GM19351 (cell line): ENCODE data around the gene KRT12.

Experiments used
- ATAC-seq: cut with Tn5 transposase; IDR thresholded peaks from one replicate; pipeline ENCODE4 v1.9.1; 2021; ENCODE audit warnings: mild to moderate bottlenecking, moderate library complexity; ENCODE audit not compliant: unreplicated experiment

KRT12 gene

GRCh38 chr17:40848583-40849235, 18.3 kb downstream of the KRT12 start:
- ATAC-seq = no peak

- ATAC-seq = no peak
Observed at GRCh38 chr17:40846515-40847144, 20.4 kb downstream of the KRT12 start.

GRCh38 chr17:40844671-40845107, 22.3 kb downstream of the KRT12 start:
- ATAC-seq = no peak

GRCh38 chr17:40843242-40843641, 23.8 kb downstream of the KRT12 start:
- no peak for ATAC-seq

GRCh38 chr17:40841246-40841645, 25.8 kb downstream of the KRT12 start:
- no peak for ATAC-seq

- no peak for ATAC-seq
Observed at GRCh38 chr17:40839194-40839593, 27.8 kb downstream of the KRT12 start.

- no peak for ATAC-seq
Observed at GRCh38 chr17:40836020-40836419, 31.0 kb downstream of the KRT12 start.

- no peak for ATAC-seq
Observed at GRCh38 chr17:40833882-40834281, 33.1 kb downstream of the KRT12 start.

GRCh38 chr17:40832840-40833239, 34.2 kb downstream of the KRT12 start:
- no peak for ATAC-seq

GRCh38 chr17:40830085-40830776, 36.8 kb downstream of the KRT12 start:
- no peak for ATAC-seq

- ATAC-seq = no peak
Observed at GRCh38 chr17:40828454-40829044, 38.5 kb downstream of the KRT12 start.

GRCh38 chr17:40827746-40828453, 39.1 kb downstream of the KRT12 start:
- ATAC-seq = no peak

- ATAC-seq = no peak
Observed at GRCh38 chr17:40825599-40825998, 41.4 kb downstream of the KRT12 start.

- ATAC-seq = no peak
Observed at GRCh38 chr17:40824015-40824832, 42.8 kb downstream of the KRT12 start.

GRCh38 chr17:40822132-40822812, 44.8 kb downstream of the KRT12 start, which contains the start of gene KRT10:
Gene KRT10 (minus strand): TSS chr17:40822614. CDS start chr17:40822585, 29 bp downstream.
- ATAC-seq = no peak

GRCh38 chr17:40821536-40821935, 45.5 kb downstream of the KRT12 start:
- ATAC-seq = no peak

GRCh38 chr17:40820228-40820838, 46.7 kb downstream of the KRT12 start:
- no peak for ATAC-seq

- no peak for ATAC-seq
Observed at GRCh38 chr17:40819528-40820125, 47.4 kb downstream of the KRT12 start.
